HCT116 (cell line): Measurements from ENCODE around the gene ICE1. TPM values are rescaled to one million over a fixed set of nuclear protein-coding genes. Genes with fewer than 3 reads are reported as not detected.

ENCODE experiments used
- ATAC-seq: fragments of 200-7000 bp; cut with Tn5 transposase; 2 replicates; pipeline ENCODE4 v1.9.1; 2020; ENCODE audit warnings: mild to moderate bottlenecking, moderate library complexity
- BruUV-seq: library from RNA; stranded (reverse); fragments of 400-500 nt; replicated peaks from 2 replicates; lab custom pipeline; 2021; lab: Mats Ljungman, UMichigan
- CTCF ChIA-PET: fragments of 300-600 bp; sonication (Branson Sonifier 250); formaldehyde crosslinking; loops from one replicate; lab custom pipeline; 2021; ENCODE audit warnings: antibody characterized with exemption; lab: Charles Lee
- POLR2A ChIA-PET: fragments of 300-600, 350-600 bp; sonication (Branson Sonifier 250); formaldehyde crosslinking; loops from one replicate; lab custom pipeline; 2021; ENCODE audit warnings: antibody characterized with exemption; lab: Charles Lee
- RAD21 ChIA-PET, 2 experiments: fragments of 300-600 bp; sonication (Branson Sonifier 250); formaldehyde crosslinking; loops; one replicate each; lab custom pipeline; 2023; ENCODE audit warnings: low total read pairs in 2 of 2; ENCODE audit not compliant: uncharacterized antibody in 2 of 2, unreplicated experiment in 2 of 2, low non-redundant PET in 1 of 2; lab: Charles Lee
- DNase-seq: peaks from one replicate; pipeline ENCODE4 v3.0.0-alpha.2; 2010; ENCODE audit warnings: low read depth, low spot score
- H2AFZ ChIP-seq: fragments of 200-600 bp; shearing (Covaris generic), sonication (generic); 2 replicates; pipeline ENCODE4 v1.6.1; 2017; ENCODE audit warnings: low read depth, mixed run types, mixed read lengths, antibody characterized with exemption, low read length; ENCODE audit not compliant: poor library complexity, severe bottlenecking
- H3K27ac ChIP-seq: 2 replicates; pipeline ENCODE4 v1.5.1; 2012; ENCODE audit warnings: low read depth, low read length
- H3K27me3 ChIP-seq: fragments of 200-600 bp; sonication (generic); 2 replicates; pipeline ENCODE4 v1.6.1; 2016; ENCODE audit warnings: mixed run types, low read length, mixed read lengths; ENCODE audit not compliant: insufficient read depth
- H3K36me3 ChIP-seq, 2 experiments: fragments of 200-500 bp in 1 of 2; fragments of 200-600 bp in 1 of 2; sonication (Bioruptor generic) in 1 of 2; sonication (generic) in 1 of 2; 2 replicates each; pipeline versions ENCODE4 v1.5.1 to v1.6.1; 2014 to 2016; ENCODE audit warnings: low read length in 2 of 2, inconsistent platforms in 1 of 2, mixed read lengths in 1 of 2, mixed run types in 1 of 2; ENCODE audit not compliant: insufficient read depth in 2 of 2, control insufficient read depth in 1 of 2
- H3K4me1 ChIP-seq, 2 experiments: fragments of 200-600 bp in 1 of 2; sonication (generic) in 1 of 2; 2 replicates each; pipeline versions ENCODE4 v1.5.1 to v1.6.1; 2012 to 2017; ENCODE audit warnings: low read length in 2 of 2, inconsistent platforms in 1 of 2, mild to moderate bottlenecking in 1 of 2, mixed read lengths in 1 of 2, mixed run types in 1 of 2, moderate library complexity in 1 of 2; ENCODE audit not compliant: insufficient read depth in 2 of 2, control insufficient read depth in 1 of 2
- H3K4me2 ChIP-seq: fragments of 200-600 bp; sonication (generic); 2 replicates; pipeline ENCODE4 v1.6.1; 2017; ENCODE audit warnings: mixed run types, low read length, mixed read lengths
- H3K4me3 ChIP-seq, 2 experiments: fragments of 200-600 bp in 1 of 2; sonication (generic) in 1 of 2; replicated peaks in 1 of 2; 2 replicates each; pipeline ENCODE4 v1.5.1; 2011 to 2016; ENCODE audit warnings: low read length in 2 of 2, control low read depth in 1 of 2, low read depth in 1 of 2, mild to moderate bottlenecking in 1 of 2, mixed read lengths in 1 of 2, mixed run types in 1 of 2
- H3K79me2 ChIP-seq: fragments of 200-600 bp; sonication (generic); 2 replicates; pipeline ENCODE4 v1.6.1; 2017; ENCODE audit warnings: mild to moderate bottlenecking, mixed run types, low read length, moderate library complexity, mixed read lengths; ENCODE audit not compliant: insufficient read depth
- H3K9ac ChIP-seq: fragments of 200-600 bp; sonication (generic); 2 replicates; pipeline ENCODE4 v1.6.1; 2016; ENCODE audit warnings: low read length, mixed read lengths
- H3K9me2 ChIP-seq: fragments of 200-600 bp; sonication (generic), shearing (Covaris generic); 2 replicates; pipeline ENCODE4 v1.6.1; 2017; ENCODE audit warnings: mixed run types, mild to moderate bottlenecking, moderate library complexity; ENCODE audit not compliant: insufficient read depth
- H3K9me3 ChIP-seq, 2 experiments: fragments of 200-500 bp in 1 of 2; fragments of 200-600 bp in 1 of 2; sonication (Bioruptor generic) in 1 of 2; sonication (generic) in 1 of 2; 2 replicates each; pipeline ENCODE4 v1.6.1; 2014 to 2017; ENCODE audit warnings: low read length in 2 of 2, mixed read lengths in 2 of 2, inconsistent platforms in 1 of 2, low read depth in 1 of 2, mild to moderate bottlenecking in 1 of 2, mixed run types in 1 of 2, moderate library complexity in 1 of 2; ENCODE audit not compliant: control insufficient read depth in 1 of 2, insufficient read depth in 1 of 2
- H4K20me1 ChIP-seq: fragments of 200-600 bp; sonication (generic), shearing (Covaris generic); 2 replicates; pipeline ENCODE4 v1.6.1; 2017; ENCODE audit warnings: mixed run types, mild to moderate bottlenecking, moderate library complexity; ENCODE audit not compliant: insufficient read depth
- EGR1 ChIP-seq: IDR thresholded peaks from 2 replicates; pipeline ENCODE4 v1.6.1; 2012; ENCODE audit warnings: low read depth
- ELF1 ChIP-seq: IDR thresholded peaks from 2 replicates; pipeline ENCODE4 v1.6.1; 2012; ENCODE audit warnings: low read depth, borderline replicate concordance
- EZH2 ChIP-seq: fragments of 200-600 bp; sonication (generic); IDR thresholded peaks from 2 replicates; pipeline ENCODE4 v1.6.1; 2017; ENCODE audit warnings: antibody characterized with exemption, mixed run types
- FOSL1 ChIP-seq: IDR thresholded peaks from 2 replicates; pipeline ENCODE4 v1.6.1; 2012; ENCODE audit warnings: low read depth
- JUND ChIP-seq: IDR thresholded peaks from 2 replicates; pipeline ENCODE4 v1.6.1; 2012
- POLR2A ChIP-seq: IDR thresholded peaks from 2 replicates; pipeline ENCODE4 v1.7.0; 2011; ENCODE audit warnings: borderline replicate concordance; ENCODE audit not compliant: insufficient read depth, insufficient read length; ENCODE audit errors: extremely low read depth
- SRF ChIP-seq: IDR thresholded peaks from 2 replicates; pipeline ENCODE4 v1.6.1; 2012; ENCODE audit warnings: low read depth
- TCF7L2 ChIP-seq: IDR thresholded peaks from 2 replicates; pipeline ENCODE4 v1.7.0; 2011; ENCODE audit warnings: borderline replicate concordance, inconsistent platforms; ENCODE audit not compliant: insufficient read depth, insufficient read length; ENCODE audit errors: extremely low read depth
- ZFX ChIP-seq: fragments of 450-650 bp; IDR thresholded peaks from 2 replicates; pipeline ENCODE4 v1.6.1; 2017
- intact Hi-C: fragments of 100-400 bp; cut with micrococcal nuclease; formaldehyde crosslinking; loops from 2 replicates; pipeline ENCODE4 v1.10.0; 2022
- total RNA-seq: library from RNA; stranded (reverse); gene quantifications from one replicate; pipeline ENCODE4 v1.2.1, GENCODE V29; 2021; ENCODE audit not compliant: unreplicated experiment
- TF ChIP-seq, protein P1 (sequence below): IDR thresholded peaks from 2 replicates; pipeline ENCODE4 v1.6.1; 2012

ICE1 gene
- total RNA-seq, 1 experiment from 2014 or later, result 30.0 TPM

DNA sequence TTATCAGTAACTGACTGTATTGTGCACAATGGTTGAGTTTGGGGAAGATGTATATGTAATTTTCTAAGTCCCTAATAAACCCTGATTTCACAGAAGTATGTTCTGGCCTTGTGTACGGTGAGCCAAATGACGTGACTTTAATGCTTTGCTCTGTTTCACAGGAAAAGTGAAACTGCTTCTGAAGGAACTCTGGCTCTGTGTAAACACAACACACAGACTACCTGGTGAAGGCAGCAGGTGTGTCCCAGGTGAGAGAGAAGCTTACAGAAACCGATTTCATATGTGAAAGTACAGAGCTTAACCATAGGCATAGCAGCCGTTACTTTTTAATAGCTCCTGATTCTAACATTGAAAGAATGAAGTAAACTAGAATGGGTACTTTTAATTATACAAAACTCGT, 31.9 kb downstream of the ICE1 start:
- H3K27me3 ChIP-seq, result no peaks in the 10 kb centered on the region
- TF ChIP-seq EGR1, result no peak
- TF ChIP-seq ELF1, result no peak
- no peak for TF ChIP-seq JUND
- no peak for TF ChIP-seq ZFX
- TF ChIP-seq TCF7L2, result no peak
- TF ChIP-seq, protein P1, sequence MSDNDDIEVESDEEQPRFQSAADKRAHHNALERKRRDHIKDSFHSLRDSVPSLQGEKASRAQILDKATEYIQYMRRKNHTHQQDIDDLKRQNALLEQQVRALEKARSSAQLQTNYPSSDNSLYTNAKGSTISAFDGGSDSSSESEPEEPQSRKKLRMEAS, result no peak
- TF ChIP-seq SRF, result no peak
- no peak for TF ChIP-seq FOSL1
- TF ChIP-seq POLR2A, result no peak
- no peak overlapping the region for H2AFZ ChIP-seq
- no peak overlapping the region for H3K4me2 ChIP-seq
- H3K36me3 ChIP-seq, result peaks cover 34 to 41% of the 10 kb centered on the region in 2 experiments; a peak in 3 of 4 replicates
- DNase-seq (no peak), ATAC-seq (no peak)
- ChIA-PET CTCF (no interaction called here), RAD21 (no interaction called here), POLR2A (no interaction called here)
- no peak overlapping the region for H3K4me3 ChIP-seq
- H3K4me1 ChIP-seq, result no peaks in the 10 kb centered on the region
- no peaks in the 10 kb centered on the region for H3K79me2 ChIP-seq
- no peak overlapping the region for H3K9ac ChIP-seq
- no peaks in the 10 kb centered on the region for H3K9me3 ChIP-seq
- BruUV-seq, result no TSS peak
- intact Hi-C loops, result no loop called here
- no peaks in the 10 kb centered on the region for H3K9me2 ChIP-seq
- no peaks in the 10 kb centered on the region for H4K20me1 ChIP-seq
- H3K27ac ChIP-seq, result no peak overlapping the region

DNA sequence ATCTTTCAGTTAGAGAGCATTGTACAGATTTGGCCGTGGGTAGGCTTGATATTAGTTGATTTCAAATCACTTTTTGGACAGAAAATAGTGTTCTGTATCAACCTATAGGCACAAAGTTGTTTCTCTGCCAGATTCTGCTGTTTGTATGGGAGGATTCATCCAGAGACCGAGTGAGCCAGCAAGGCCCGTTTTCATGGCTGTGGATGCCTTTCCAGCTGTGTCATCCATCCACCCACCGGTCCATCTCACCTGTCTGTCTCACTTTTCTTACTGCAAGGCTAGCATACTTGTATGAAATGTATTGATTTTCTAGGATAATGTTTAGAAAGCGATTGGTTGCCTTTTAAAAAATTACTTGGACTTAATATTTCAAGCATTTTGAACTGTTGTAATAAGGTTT, 34.4 kb downstream of the ICE1 start:
- no peak overlapping the region for H3K27ac ChIP-seq
- no peak for TF ChIP-seq EZH2
- no peaks in the 10 kb centered on the region for H3K4me1 ChIP-seq
- DNase-seq (no peak), ATAC-seq (no peak)
- ChIA-PET RAD21 (no interaction called here), POLR2A (no interaction called here), CTCF (no interaction called here)
- H3K4me2 ChIP-seq, result no peak overlapping the region
- H3K9ac ChIP-seq, result no peak overlapping the region
- peaks cover 34 to 50% of the 10 kb centered on the region in 2 experiments for H3K36me3 ChIP-seq
- no peak overlapping the region for H3K4me3 ChIP-seq
- intact Hi-C loops, result no loop called here
- no peaks in the 10 kb centered on the region for H3K9me2 ChIP-seq
- H4K20me1 ChIP-seq, result no peaks in the 10 kb centered on the region
- H3K27me3 ChIP-seq, result no peaks in the 10 kb centered on the region
- no peaks in the 10 kb centered on the region for H3K79me2 ChIP-seq
- BruUV-seq, result no TSS peak
- no peak overlapping the region for H2AFZ ChIP-seq
- no peaks in the 10 kb centered on the region for H3K9me3 ChIP-seq
